ENCODE data around the gene NCOA1. TPM values are rescaled to one million over a fixed set of nuclear protein-coding genes. Genes with fewer than 3 reads are reported as not detected.

NCOA1 gene
- total and polyA plus RNA-seq, 10 of the 15 experiments (the other 5 are each of a cell fraction or from before 2014, with no cell fraction given): 1.8 to 35.6 (median 6.1) TPM

GRCh38 chr2:24720310-24720709, 229.3 kb downstream of the NCOA1 start (continued):
- TF ChIP-seq KLF5 (IDR thresholded peaks at IDR 0.05; ENCODE audit: partially characterized antibody) (peak; percentile 65), ZNF687 (IDR thresholded peaks at IDR 0.05) (peak; percentile 48; the same call in 1 of the 2 replicates), ZBED1 (IDR thresholded peaks at IDR 0.05; ENCODE audit: borderline replicate concordance) (no peak), IKZF2 (IDR thresholded peaks at IDR 0.05) (peak; percentile 34 to 42; a peak in 2 of 4 replicates), FOXK2 (IDR thresholded peaks at IDR 0.05) (peak; percentile 90; the same call in 1 of the 2 replicates), RELB (IDR thresholded peaks at IDR 0.05; ENCODE audit: low read depth) (peak; percentile 29; the same call in 1 of the 2 replicates), SKIL (IDR thresholded peaks at IDR 0.05; ENCODE audit: low read depth, poor library complexity, severe bottlenecking) (peak; percentile 66), NR2F1 (conservative IDR thresholded peaks at IDR 0.05) (0 out of 2 replicates have a peak, but pooled peaks have one; percentile 26), MLLT1 (IDR thresholded peaks at IDR 0.05) (0 out of 2 replicates have a peak, but pooled peaks have one; percentile 25), NFIC (IDR thresholded peaks at IDR 0.05; ENCODE audit: low read depth, low read length) (0 out of 2 replicates have a peak, but pooled peaks have one; percentile 18), WRNIP1 (IDR thresholded peaks at IDR 0.05; ENCODE audit: borderline replicate concordance, low read depth, low read length) (no peak)

All from GM12878 (cell line).